Heart right ventricle (tissue), 16 donors: Measurements from ENCODE around the gene ST8SIA1. TPM values are rescaled to one million over a fixed set of nuclear protein-coding genes. Genes with fewer than 3 reads are reported as not detected.

Source experiments
- ATAC-seq, 8 donors: fragments of 200-7000 bp; cut with Tn5 transposase; one replicate each; pipeline ENCODE4 v1.9.1; 2020; ENCODE audit warnings: mild to moderate bottlenecking in 8 of 8, moderate library complexity in 8 of 8, moderate number of reproducible peaks in 1 of 8
- DNase-seq, 2 donors: peaks; one replicate each; pipeline ENCODE4 v3.0.0-alpha.2; 2020
- H3K27ac ChIP-seq, 10 donors: fragments of 200-600 bp; sonication (generic) in 2 of 10; one replicate each; pipeline versions ENCODE4 v1.5.0 to v1.8.0; 2020 to 2022; ENCODE audit warnings: mild to moderate bottlenecking in 3 of 10
- H3K27me3 ChIP-seq, 7 donors: fragments of 200-600 bp; one replicate each; pipeline ENCODE4 v1.8.0; 2021 to 2022; ENCODE audit warnings: mild to moderate bottlenecking in 2 of 7
- H3K36me3 ChIP-seq, 9 donors: fragments of 200-600 bp; sonication (generic) in 1 of 9; one replicate each; pipeline versions ENCODE4 v1.5.0 to v1.8.0; 2020 to 2022; ENCODE audit warnings: mild to moderate bottlenecking in 2 of 9
- H3K4me1 ChIP-seq, 9 donors: fragments of 200-600 bp; sonication (generic) in 1 of 9; one replicate each; pipeline versions ENCODE4 v1.5.0 to v1.8.0; 2020 to 2022; ENCODE audit warnings: mild to moderate bottlenecking in 4 of 9
- H3K4me3 ChIP-seq, 10 donors: fragments of 200-600 bp; sonication (generic) in 2 of 10; one replicate each; pipeline versions ENCODE4 v1.5.0 to v1.8.0; 2020 to 2022; ENCODE audit warnings: mild to moderate bottlenecking in 7 of 10, moderate library complexity in 2 of 10
- H3K9me3 ChIP-seq, 11 donors: fragments of 200-600 bp in 10 of 11; sonication (generic) in 2 of 11; one replicate each; pipeline versions ENCODE4 v1.5.0 to v1.8.0; 2013 to 2022; ENCODE audit warnings: mild to moderate bottlenecking in 2 of 11, control low read depth in 1 of 11, moderate library complexity in 1 of 11
- WGBS, 2 donors: extraction: QIAGEN DNeasy Blood & Tissue Kit; methylation state at CpG; one replicate each; pipeline ENCODE4 v1.1.7; 2013; ENCODE audit warnings: inconsistent platforms in 1 of 2; 5-methylcytosine and 5-hydroxymethylcytosine counted together
- intact Hi-C, 10 donors: fragments of 100-400 bp; cut with DNase I; formaldehyde crosslinking; loops; one replicate each; pipeline versions ENCODE4 v1.11.1 to v1.14.2; 2022
- polyA plus RNA-seq, 2 donors: library from polyadenylated mRNA; stranded (reverse); fragments of 200-250 nt; gene quantifications; one replicate each; pipeline ENCODE4 v1.2.3, GENCODE V29; 2013
- total RNA-seq, 10 donors: library from RNA; stranded (reverse); fragmentation: NEBNext Ultra II Directional in 3 of 10; extraction: Animal tissue kit (Norgen Biotek cat#: 25700) in 3 of 10; gene quantifications; one replicate each; pipeline versions ENCODE4 v1.2.1 to v1.2.4, GENCODE V29; 2021 to 2023
- TF ChIP-seq, protein P1 (sequence below), 9 donors: fragments of 200-600 bp; sonication (generic) in 2 of 9; IDR thresholded peaks; one replicate each; pipeline versions ENCODE4 v1.5.0 to v1.8.0; 2021 to 2022; ENCODE audit warnings: antibody characterized with exemption in 9 of 9, mild to moderate bottlenecking in 5 of 9, moderate library complexity in 1 of 9
- donor health status: Arrhythmogenic right ventricular cardiomyopathy.
- donor health status: ischemic (EF 13 %, LVEDD 7.1; RV severe dilation, severe dysfunction).
- donor health status: healthy with polysubstance abuse.
- donor health status: DM: no; HTN: yes; CAD: no.
- donor health status: DM: no; HTN: no; CAD: no.
- donor health status: ischemic (EF 25% LVEDD 6.9; RV normal size, moderate dysfunction).
- donor health status: ischemic (EF 25% LVEDD 5.7; RV mildly dilated, moderate dysfunction).
- donor health status: healthy.
- donor health status: DM: yes; HTN: yes; CAD: no.
- donor health status: Ischemic cardiomyopathy.
- donor health status: ischemic (EF 35%, LVEDD 5.7; RV mildly dilated, moderate dysfunction).
- donor health status: nonischemic (EF 11% LVEDD 7.7; RV severe dilation, severe dysfunction).
- donor health status: DM: yes; HTN: yes; CAD: no.
- donor health status: PGD.
- donor health status: ischemic (EF 29% LVEDD 5.4; RV normal size, mild dysfunction).
- donor health status: nonischemic (EF 23%, LVEDD 6.1; RV moderate dilation, normal function).

ST8SIA1 gene
- total and polyA plus RNA-seq, 12 donors, result 0.93 to 4.9 (median 1.9) TPM

DNA sequence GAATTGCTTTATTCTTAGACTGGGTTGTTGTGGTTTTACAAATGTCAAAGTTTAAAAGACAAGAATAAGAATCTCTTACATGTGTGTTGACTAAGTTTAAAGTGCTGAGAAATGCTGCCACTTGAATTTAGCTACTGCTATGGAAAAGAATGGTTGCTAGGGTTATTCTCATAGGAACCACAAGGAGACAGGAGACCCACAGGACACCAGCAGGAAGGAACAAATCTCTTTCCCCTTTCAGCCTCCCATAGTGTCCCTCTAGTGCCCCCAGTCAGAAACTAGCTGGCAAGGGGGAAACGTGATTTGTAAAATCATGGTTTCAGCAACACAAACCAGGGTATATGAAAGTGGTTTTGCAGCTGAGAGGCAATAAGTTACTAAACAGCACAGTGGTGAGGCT is 102.7 kb downstream of the ST8SIA1 start:
- no peak for ATAC-seq

DNA sequence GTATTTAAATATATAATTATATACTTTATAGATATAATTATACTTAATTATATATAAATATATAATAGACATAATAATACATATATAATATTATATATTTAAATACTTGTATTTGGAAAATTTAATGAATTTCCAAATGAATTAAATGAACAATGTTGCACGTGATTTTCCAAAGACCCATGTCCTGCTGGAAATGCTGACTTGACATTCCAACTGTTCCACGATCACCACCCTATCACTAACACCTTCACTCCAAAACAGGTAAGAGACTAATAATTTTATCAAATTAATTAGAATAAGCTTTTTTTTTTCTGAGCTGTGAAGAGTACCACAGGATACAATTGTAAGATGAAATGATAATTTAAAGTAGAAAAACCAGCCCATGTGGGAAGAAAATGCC is 103.4 kb downstream of the ST8SIA1 start:
- DNase-seq (no peak), ATAC-seq (no peak)
- WGBS, 2 donors, result 95 to 97% methylated on average over 2 of the region's 2 CpGs
- TF ChIP-seq, protein P1, sequence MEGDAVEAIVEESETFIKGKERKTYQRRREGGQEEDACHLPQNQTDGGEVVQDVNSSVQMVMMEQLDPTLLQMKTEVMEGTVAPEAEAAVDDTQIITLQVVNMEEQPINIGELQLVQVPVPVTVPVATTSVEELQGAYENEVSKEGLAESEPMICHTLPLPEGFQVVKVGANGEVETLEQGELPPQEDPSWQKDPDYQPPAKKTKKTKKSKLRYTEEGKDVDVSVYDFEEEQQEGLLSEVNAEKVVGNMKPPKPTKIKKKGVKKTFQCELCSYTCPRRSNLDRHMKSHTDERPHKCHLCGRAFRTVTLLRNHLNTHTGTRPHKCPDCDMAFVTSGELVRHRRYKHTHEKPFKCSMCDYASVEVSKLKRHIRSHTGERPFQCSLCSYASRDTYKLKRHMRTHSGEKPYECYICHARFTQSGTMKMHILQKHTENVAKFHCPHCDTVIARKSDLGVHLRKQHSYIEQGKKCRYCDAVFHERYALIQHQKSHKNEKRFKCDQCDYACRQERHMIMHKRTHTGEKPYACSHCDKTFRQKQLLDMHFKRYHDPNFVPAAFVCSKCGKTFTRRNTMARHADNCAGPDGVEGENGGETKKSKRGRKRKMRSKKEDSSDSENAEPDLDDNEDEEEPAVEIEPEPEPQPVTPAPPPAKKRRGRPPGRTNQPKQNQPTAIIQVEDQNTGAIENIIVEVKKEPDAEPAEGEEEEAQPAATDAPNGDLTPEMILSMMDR (IDR thresholded peaks at IDR 0.05), result no peak
- no peak overlapping the region for H3K27ac ChIP-seq
- H3K27me3 ChIP-seq, result no peaks in the 10 kb centered on the region
- no peaks in the 10 kb centered on the region for H3K36me3 ChIP-seq
- intact Hi-C loops, result no loop called here
- H3K4me1 ChIP-seq, result peaks cover 0 to 4% (median 0%) of the 10 kb centered on the region in 9 donors
- no peak overlapping the region for H3K4me3 ChIP-seq
- H3K9me3 ChIP-seq, result no peaks in the 10 kb centered on the region

More for the DNA sequence above, 102.7 kb downstream of the ST8SIA1 start:
- no peaks in the 10 kb centered on the region for H3K36me3 ChIP-seq
- TF ChIP-seq, protein P1 (IDR thresholded peaks at IDR 0.05), result no peak
- WGBS, 2 donors, result 43 to 44% methylated on average over 1 of the region's 1 CpG
- H3K9me3 ChIP-seq, result no peaks in the 10 kb centered on the region
- no peak overlapping the region for H3K4me3 ChIP-seq
- H3K27me3 ChIP-seq, result no peaks in the 10 kb centered on the region
- peaks cover 0 to 4% (median 0%) of the 10 kb centered on the region in 9 donors for H3K4me1 ChIP-seq
- DNase-seq, result no peak
- no peak overlapping the region for H3K27ac ChIP-seq
- intact Hi-C loops, result no loop called here

DNA sequence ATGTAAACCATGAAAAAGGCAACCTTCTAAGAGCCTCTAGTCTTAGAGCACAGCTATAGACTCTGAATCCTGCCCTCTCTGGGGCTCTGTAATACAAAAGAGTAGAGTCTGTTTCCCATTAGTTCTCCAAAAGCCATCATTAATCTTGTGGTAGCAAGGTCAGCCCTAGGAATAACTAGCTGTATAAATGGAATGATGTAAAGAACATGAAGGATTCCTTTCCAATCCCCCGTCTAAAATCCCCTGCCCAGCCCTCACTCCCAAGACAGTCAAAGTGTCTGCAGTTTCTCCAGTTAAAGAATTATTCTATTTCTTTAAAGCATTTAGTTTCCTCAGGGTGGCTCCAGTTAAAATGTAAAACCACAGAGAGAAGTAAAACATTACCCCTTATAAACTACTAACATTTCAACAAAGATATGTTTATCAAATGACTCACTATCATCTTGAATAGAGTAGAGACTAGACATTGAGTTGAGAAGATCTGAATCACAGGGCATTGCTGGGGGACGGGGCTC is 104.2 kb downstream of the ST8SIA1 start:
- Histone ChIP-seq H3K27me3 (no peaks in the 10 kb centered on the region), H3K9me3 (no peaks in the 10 kb centered on the region), H3K36me3 (no peaks in the 10 kb centered on the region), H3K4me3 (no peak overlapping the region), H3K27ac (no peak overlapping the region), H3K4me1 (peaks cover 0 to 5% (median 0%) of the 10 kb centered on the region in 9 donors)
- 60 to 62% methylated on average over 2 of the region's 2 CpGs for WGBS, 2 donors
- TF ChIP-seq, protein P1 (IDR thresholded peaks at IDR 0.05), result no peak
- no peak for DNase-seq
- intact Hi-C loops, result no loop called here
- no peak for ATAC-seq

DNA sequence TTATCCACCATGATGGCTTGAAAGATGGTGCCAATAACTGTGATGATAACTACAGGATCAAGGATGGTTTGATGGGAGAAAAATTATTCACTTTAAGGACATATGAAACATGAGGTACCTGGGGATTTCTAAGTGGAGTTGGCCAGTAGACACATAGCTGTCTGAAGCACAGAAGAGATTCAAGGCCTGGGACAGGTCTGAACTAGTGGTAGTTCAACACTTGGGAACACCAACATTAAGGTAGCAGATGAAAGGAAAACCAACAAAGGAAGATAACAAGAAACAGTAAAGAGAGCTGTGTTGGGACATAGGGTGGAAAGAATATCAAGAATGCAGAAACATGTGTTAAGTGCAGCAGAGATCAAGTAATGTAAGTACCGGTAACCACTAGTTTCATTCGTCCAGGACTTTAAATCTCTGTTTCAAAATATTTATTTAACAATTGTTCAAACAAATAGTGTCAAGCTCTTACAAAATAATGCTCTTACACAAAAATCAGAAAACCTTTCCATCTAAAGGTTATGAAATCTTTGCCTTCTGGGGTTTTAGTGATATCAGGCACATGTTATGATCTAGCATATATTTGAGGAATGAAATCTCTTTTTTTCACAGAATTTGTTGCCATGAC is 104.7 kb downstream of the ST8SIA1 start:
- no peak overlapping the region for H3K4me3 ChIP-seq
- TF ChIP-seq, protein P1 (IDR thresholded peaks at IDR 0.05), result no peak
- H3K27me3 ChIP-seq, result no peaks in the 10 kb centered on the region
- H3K4me1 ChIP-seq, result peaks cover 0 to 11% (median 0%) of the 10 kb centered on the region in 9 donors
- no peaks in the 10 kb centered on the region for H3K9me3 ChIP-seq
- no peak overlapping the region for H3K27ac ChIP-seq
- no peaks in the 10 kb centered on the region for H3K36me3 ChIP-seq
- 72 to 84% methylated on average over 2 of the region's 2 CpGs for WGBS, 2 donors
- no peak for DNase-seq
- ATAC-seq, result no peak
- intact Hi-C loops, result no loop called here
